ENCODE data around the gene GNRH2. TPM values are rescaled to one million over a fixed set of nuclear protein-coding genes. Genes with fewer than 3 reads are reported as not detected.
"Not testable (repeated sequence)": the region's sequence is repeated elsewhere in the genome, so short reads cannot be mapped to it uniquely, and the experiment has no call there.

GNRH2 gene
- total RNA-seq, 1 experiment from 2014 or later = not detected

- Histone ChIP-seq H3K27me3 (ENCODE audit: control insufficient read depth, insufficient read depth, low read length) (peaks cover 28% of the 10 kb centered on the region), H3K4me3 (ENCODE audit: insufficient read depth, low read depth, low read length) (no peak overlapping the region), H3K36me3 (replicated peaks; ENCODE audit: control insufficient read depth, insufficient read depth, low read length) (no peaks in the 10 kb centered on the region)
- no peak for DNase-seq
Observed at GRCh38 chr20:3074812-3075211, 31.4 kb downstream of the GNRH2 start.

GRCh38 chr20:3075315-3075714 lies 31.9 kb downstream of the GNRH2 start:
- H3K4me3 ChIP-seq (ENCODE audit: insufficient read depth, low read depth, low read length); H3K36me3 ChIP-seq (replicated peaks; ENCODE audit: control insufficient read depth, insufficient read depth, low read length); DNase-seq: not testable (repeated sequence)
- H3K27me3 ChIP-seq (ENCODE audit: control insufficient read depth, insufficient read depth, low read length) = peaks cover 30% of the 10 kb centered on the region

GRCh38 chr20:3077618-3078134 lies 34.3 kb downstream of the GNRH2 start:
- no peak overlapping the region for H3K4me3 ChIP-seq (ENCODE audit: insufficient read depth, low read depth, low read length)
- no peak for DNase-seq
- no peaks in the 10 kb centered on the region for H3K36me3 ChIP-seq (replicated peaks; ENCODE audit: control insufficient read depth, insufficient read depth, low read length)
- H3K27me3 ChIP-seq (ENCODE audit: control insufficient read depth, insufficient read depth, low read length) = peaks cover 33% of the 10 kb centered on the region

- Histone ChIP-seq H3K36me3 (replicated peaks; ENCODE audit: control insufficient read depth, insufficient read depth, low read length) (no peaks in the 10 kb centered on the region), H3K4me3 (ENCODE audit: insufficient read depth, low read depth, low read length) (no peak overlapping the region), H3K27me3 (ENCODE audit: control insufficient read depth, insufficient read depth, low read length) (peaks cover 43% of the 10 kb centered on the region)
- no peak for DNase-seq
Observed at GRCh38 chr20:3080939-3081388, 37.5 kb downstream of the GNRH2 start.

GRCh38 chr20:3081641-3082040 lies 38.2 kb downstream of the GNRH2 start:
- Histone ChIP-seq H3K36me3 (replicated peaks; ENCODE audit: control insufficient read depth, insufficient read depth, low read length) (no peaks in the 10 kb centered on the region), H3K4me3 (ENCODE audit: insufficient read depth, low read depth, low read length) (no peak overlapping the region), H3K27me3 (ENCODE audit: control insufficient read depth, insufficient read depth, low read length) (peaks cover 43% of the 10 kb centered on the region)
- no peak for DNase-seq

DNA sequence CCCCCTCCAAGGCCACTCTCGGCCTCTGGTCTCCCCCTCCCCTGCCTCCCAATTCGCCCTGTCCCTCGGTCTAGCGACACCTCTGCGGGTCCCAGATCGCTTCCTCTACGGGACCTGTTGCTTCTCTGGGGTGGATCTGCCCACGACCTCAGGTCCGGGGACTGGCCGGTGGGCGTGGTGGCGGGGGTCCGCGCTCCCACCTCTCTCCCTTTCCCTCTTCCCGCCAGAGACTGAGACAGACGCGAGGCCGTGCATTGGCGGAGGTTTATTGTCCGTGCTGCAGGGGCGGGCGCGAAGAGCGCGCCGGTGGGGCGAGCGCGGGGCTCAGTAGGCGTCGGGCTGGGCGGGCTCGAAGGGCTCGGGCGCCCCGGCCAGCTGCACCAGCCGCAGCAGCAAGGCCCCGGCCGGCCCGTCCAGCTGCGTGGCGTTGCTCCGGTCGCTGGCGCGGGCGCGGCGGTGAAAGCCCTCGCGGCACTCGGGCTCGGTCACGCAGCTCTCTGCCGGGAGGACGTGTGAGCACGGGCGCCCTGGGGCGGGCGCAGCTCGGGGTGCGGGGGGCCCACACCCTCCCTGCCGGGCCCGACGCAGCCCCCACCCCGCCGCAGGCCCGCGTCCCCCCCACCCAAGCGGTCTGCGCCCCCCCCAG lies 39.0 kb downstream of the GNRH2 start:
- no peaks in the 10 kb centered on the region for H3K36me3 ChIP-seq (replicated peaks; ENCODE audit: control insufficient read depth, insufficient read depth, low read length)
- H3K4me3 ChIP-seq (ENCODE audit: insufficient read depth, low read depth, low read length) = peak overlapping the region; percentile 28
- DNase-seq = peak; percentile 84
- peaks cover 43% of the 10 kb centered on the region for H3K27me3 ChIP-seq (ENCODE audit: control insufficient read depth, insufficient read depth, low read length)

DNA sequence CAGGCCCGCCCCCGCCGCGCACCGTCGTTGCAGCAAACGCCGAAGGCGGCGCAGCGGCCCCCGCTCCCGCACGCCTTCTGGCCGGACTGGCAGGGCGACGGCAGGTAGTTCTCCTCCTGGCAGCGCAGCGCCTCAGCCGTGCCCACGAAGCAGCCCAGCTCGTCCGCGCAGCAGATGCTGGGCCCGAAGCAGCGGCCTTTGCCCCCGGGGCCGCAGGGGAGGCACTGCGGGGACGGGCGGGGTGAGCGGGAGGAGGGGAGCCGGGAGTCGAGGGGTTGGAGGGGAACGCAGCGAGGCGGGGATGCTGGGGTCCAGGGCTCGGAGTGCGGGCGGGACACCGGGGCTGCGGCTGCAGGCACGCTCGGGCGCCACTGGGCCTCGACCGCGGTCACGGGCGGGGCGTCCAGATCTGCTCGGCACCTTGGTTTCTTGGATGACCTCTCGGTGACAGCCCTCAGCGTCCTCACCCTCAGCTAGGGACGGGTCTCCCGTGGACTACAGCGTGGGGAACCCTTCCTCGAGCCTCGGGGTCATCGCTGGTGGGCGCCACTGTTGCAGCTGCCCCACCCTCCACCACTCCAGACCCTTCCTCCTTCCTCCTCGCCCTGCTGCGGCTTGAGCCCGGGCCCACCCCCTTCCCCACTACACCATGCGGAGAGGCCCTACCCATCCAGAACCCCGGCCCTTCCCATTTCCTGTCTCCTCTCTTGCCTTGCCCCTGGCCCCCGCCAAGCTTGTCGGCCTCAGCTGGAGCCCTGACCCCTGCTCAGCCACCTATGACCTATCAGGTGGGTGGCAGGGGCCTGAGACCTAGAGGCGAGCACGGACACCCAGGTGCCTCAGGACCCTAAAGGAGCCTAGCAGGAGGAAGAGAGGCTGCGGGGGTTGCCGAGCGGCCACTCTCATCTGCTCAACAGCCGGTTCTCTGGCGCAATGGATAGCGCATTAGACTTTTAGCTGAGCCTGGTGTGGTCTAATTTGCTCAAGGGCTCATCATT lies 39.8 kb downstream of the GNRH2 start:
- Histone ChIP-seq H3K36me3 (replicated peaks; ENCODE audit: control insufficient read depth, insufficient read depth, low read length) (no peaks in the 10 kb centered on the region), H3K4me3 (ENCODE audit: insufficient read depth, low read depth, low read length) (peak overlapping the region; percentile 45), H3K27me3 (ENCODE audit: control insufficient read depth, insufficient read depth, low read length) (peaks cover 45% of the 10 kb centered on the region)
- peak; percentile 90 for DNase-seq

- Histone ChIP-seq H3K4me3 (ENCODE audit: insufficient read depth, low read depth, low read length) (no peak within 1 kb of the TSS; the same call in 1 of the 2 replicates), H3K27me3 (ENCODE audit: control insufficient read depth, insufficient read depth, low read length) (peaks cover 45% of the 10 kb centered on the region), H3K36me3 (replicated peaks; ENCODE audit: control insufficient read depth, insufficient read depth, low read length) (no peaks in the 10 kb centered on the region)
- peak; percentile 66 for DNase-seq
Observed at GRCh38 chr20:3084283-3084985, 41.0 kb downstream of the GNRH2 start, which contains the start of gene AVP. TSS of gene AVP (minus strand) at chr20:3084724. CDS start at chr20:3084674, 50 bp downstream.

- Histone ChIP-seq H3K36me3 (replicated peaks; ENCODE audit: control insufficient read depth, insufficient read depth, low read length) (no peaks in the 10 kb centered on the region), H3K4me3 (ENCODE audit: insufficient read depth, low read depth, low read length) (no peak overlapping the region), H3K27me3 (ENCODE audit: control insufficient read depth, insufficient read depth, low read length) (peaks cover 45% of the 10 kb centered on the region)
- DNase-seq = no peak
Observed at GRCh38 chr20:3084986-3085360, 41.6 kb downstream of the GNRH2 start.

GRCh38 chr20:3085571-3086072 lies 42.2 kb downstream of the GNRH2 start:
- H3K4me3 ChIP-seq (ENCODE audit: insufficient read depth, low read depth, low read length) = no peak overlapping the region
- no peaks in the 10 kb centered on the region for H3K36me3 ChIP-seq (replicated peaks; ENCODE audit: control insufficient read depth, insufficient read depth, low read length)
- no peak for DNase-seq
- H3K27me3 ChIP-seq (ENCODE audit: control insufficient read depth, insufficient read depth, low read length) = peaks cover 40% of the 10 kb centered on the region

DNA sequence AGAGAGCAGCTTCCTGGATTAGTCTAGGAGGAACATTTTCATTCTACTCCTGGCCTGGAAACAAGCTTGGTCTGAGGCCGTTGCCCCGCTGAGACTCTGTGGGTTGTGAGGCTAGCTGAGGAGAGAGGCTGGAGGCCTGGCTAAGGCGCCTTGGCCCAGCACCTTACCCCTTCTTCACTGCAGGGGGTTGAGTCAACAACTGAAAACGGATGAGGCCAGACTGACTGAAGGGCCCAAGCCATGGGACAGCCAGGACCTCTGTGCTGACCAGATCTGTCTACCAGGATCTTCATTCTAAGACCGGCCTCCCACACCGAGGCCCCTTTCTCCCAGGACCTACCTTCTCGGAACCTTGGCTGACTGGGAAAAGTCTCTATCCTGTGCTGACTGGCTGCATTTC lies 44.6 kb downstream of the GNRH2 start:
- Histone ChIP-seq H3K27me3 (ENCODE audit: control insufficient read depth, insufficient read depth, low read length) (peaks cover 29% of the 10 kb centered on the region), H3K36me3 (replicated peaks; ENCODE audit: control insufficient read depth, insufficient read depth, low read length) (no peaks in the 10 kb centered on the region), H3K4me3 (ENCODE audit: insufficient read depth, low read depth, low read length) (no peak overlapping the region)
- DNase-seq = no peak

DNA sequence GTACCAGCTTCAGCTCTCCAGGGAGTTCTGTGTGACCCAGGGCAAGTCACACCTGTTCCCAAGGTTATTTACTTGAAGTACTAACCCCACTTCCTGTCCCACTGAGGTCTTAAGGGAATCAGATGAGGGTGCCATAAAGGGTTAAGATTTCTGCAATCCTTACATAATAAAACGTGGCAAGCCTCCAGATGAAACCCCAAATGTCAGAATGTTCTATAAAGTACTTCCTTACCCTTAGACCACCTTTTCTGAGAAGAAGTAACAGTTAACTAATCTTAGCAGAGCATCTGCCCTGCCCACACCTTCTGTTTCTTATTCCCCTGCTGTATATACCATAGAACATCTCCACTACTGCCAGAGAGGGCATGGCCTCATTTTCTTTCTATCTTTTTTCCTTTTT lies 47.1 kb downstream of the GNRH2 start:
- Histone ChIP-seq H3K4me3 (ENCODE audit: insufficient read depth, low read depth, low read length) (no peak overlapping the region), H3K36me3 (replicated peaks; ENCODE audit: control insufficient read depth, insufficient read depth, low read length) (no peaks in the 10 kb centered on the region), H3K27me3 (ENCODE audit: control insufficient read depth, insufficient read depth, low read length) (peaks cover 22% of the 10 kb centered on the region)
- DNase-seq = no peak

DNA sequence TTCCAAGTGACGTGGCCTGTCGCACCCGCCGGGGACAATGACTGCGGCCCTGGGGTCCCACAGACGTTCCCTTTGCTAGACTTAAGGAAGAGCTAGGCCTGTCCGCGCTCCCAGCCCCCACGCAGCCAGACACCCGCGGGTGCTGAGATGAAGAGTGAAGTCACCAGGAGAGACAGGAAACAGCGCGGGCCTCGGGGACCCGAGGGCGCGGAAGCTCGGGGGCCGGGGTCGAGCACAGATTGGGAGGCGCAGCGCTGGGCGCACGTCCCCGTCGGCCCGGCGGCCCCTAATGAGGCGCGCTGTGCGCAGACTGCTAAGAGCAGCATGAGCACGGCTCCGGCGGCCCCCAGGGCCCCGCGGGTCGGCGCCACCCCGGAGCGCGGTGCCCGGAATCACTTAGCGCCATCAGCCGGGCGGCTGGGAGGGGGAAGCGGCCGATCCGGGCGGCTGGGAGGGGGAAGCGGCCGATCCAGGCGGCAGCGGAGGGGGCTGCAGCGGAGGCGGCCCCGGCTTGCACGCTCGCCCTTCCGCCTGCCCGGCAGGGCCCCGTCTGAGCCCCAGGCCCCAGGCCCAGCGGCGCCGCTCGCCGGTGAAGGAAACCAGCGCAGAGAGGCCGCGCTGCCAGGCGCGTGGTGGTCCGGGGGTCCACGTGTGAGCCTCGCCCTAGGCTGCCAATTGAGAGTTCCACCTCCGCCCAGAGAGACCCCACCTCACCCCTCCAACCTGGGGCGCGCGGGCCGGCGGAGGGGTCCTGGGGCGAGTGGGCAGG lies 49.4 kb downstream of the GNRH2 start:
- H3K27me3 ChIP-seq (ENCODE audit: control insufficient read depth, insufficient read depth, low read length) = peaks cover 22% of the 10 kb centered on the region
- peak; percentile 90 for DNase-seq
- H3K4me3 ChIP-seq (ENCODE audit: insufficient read depth, low read depth, low read length) = peak overlapping the region; percentile 49
- no peaks in the 10 kb centered on the region for H3K36me3 ChIP-seq (replicated peaks; ENCODE audit: control insufficient read depth, insufficient read depth, low read length)
